ENCODE results near the gene PPP1CA. TPM values are rescaled to one million over a fixed set of nuclear protein-coding genes. Genes with fewer than 3 reads are reported as not detected.

The PPP1CA gene
- total and polyA plus RNA-seq, 2 donors (not counting 1 experiment from before 2014, with no cell fraction given), result 218 to 251 TPM

GRCh38 chr11:67422891-67423290, 21.2 kb upstream of the PPP1CA start:
- Histone ChIP-seq H2AFZ (ENCODE audit: insufficient read depth, low read depth, low read length, poor library complexity, severe bottlenecking) (no peak overlapping the region), H3K9ac (ENCODE audit: low read length) (no peak overlapping the region), H3K4me1 (ENCODE audit: control insufficient read depth in 2 of 2, insufficient read depth in 2 of 2, low read length in 2 of 2) (peaks cover 33 to 41% of the 10 kb centered on the region in 2 donors), H3K27me3 (replicated peaks in 1 of 4; ENCODE audit: control extremely low read depth in 1 of 4, control insufficient read depth in 3 of 4, insufficient read depth in 4 of 4, low read length in 3 of 4) (no peaks in the 10 kb centered on the region), H3K9me3 (ENCODE audit: control extremely low read depth in 1 of 3, control insufficient read depth in 2 of 3, insufficient read depth in 1 of 3, low read length in 2 of 3) (no peaks in the 10 kb centered on the region), H3K79me2 (ENCODE audit: control insufficient read depth, insufficient read depth, low read length) (peaks cover 30% of the 10 kb centered on the region), H3K27ac (ENCODE audit: low read length in 2 of 2) (no peak overlapping the region), H3K36me3 (replicated peaks in 1 of 2; ENCODE audit: control extremely low read depth in 1 of 2, control insufficient read depth in 1 of 2, extremely low read depth in 1 of 2, insufficient read depth in 2 of 2, low read length in 1 of 2) (no peaks in the 10 kb centered on the region), H3K4me3 (ENCODE audit: control extremely low read depth in 1 of 5, extremely low read depth in 1 of 5, insufficient read depth in 1 of 5, low read depth in 2 of 5, low read length in 4 of 5) (no peak overlapping the region), H3K4me2 (replicated peaks; ENCODE audit: low read depth, low read length, poor library complexity, severe bottlenecking) (no peak overlapping the region), H4K20me1 (ENCODE audit: control insufficient read depth, insufficient read depth, low read length, poor library complexity, severe bottlenecking) (no peaks in the 10 kb centered on the region)
- Mint-ChIP-seq H3K27ac (no peak overlapping the region), H3K9me3 (ENCODE audit: insufficient read depth) (no peaks in the 10 kb centered on the region), H3K27me3 (no peaks in the 10 kb centered on the region), H3K4me3 (peak overlapping the region; percentile 55), H3K4me1 (peaks cover 35% of the 10 kb centered on the region)
- DNase-seq, result no peak
- POLR2A ChIA-PET, result interaction anchor here (1.1 to 10.7 kb wide), 2 partner anchors 15 to 20 kb away, joined by 3 to 195 read pairs; partner anchors contain the start of genes PPP1CA, PTPRCAP and TBC1D10C
- intact Hi-C loops (cut with micrococcal nuclease), result no loop called here
- TF ChIP-seq CTCF (IDR thresholded peaks at IDR 0.05) (no peak), EZH2 (IDR thresholded peaks at IDR 0.05; ENCODE audit: borderline replicate concordance, insufficient read depth, low read depth, low read length, poor library complexity, severe bottlenecking) (no peak)
- CTCF ChIA-PET, result interaction anchor here (1.2 to 10.4 kb wide), 3 partner anchors 11 to 20 kb away, joined by 3 to 121 read pairs (median 5); partner anchors contain the start of genes PPP1CA, PTPRCAP and TBC1D10C
- no peak for ATAC-seq (ENCODE audit: low read depth)
- 86% methylated on average over 6 of the region's 6 CpGs for WGBS (ENCODE audit: insufficient coverage)

DNA sequence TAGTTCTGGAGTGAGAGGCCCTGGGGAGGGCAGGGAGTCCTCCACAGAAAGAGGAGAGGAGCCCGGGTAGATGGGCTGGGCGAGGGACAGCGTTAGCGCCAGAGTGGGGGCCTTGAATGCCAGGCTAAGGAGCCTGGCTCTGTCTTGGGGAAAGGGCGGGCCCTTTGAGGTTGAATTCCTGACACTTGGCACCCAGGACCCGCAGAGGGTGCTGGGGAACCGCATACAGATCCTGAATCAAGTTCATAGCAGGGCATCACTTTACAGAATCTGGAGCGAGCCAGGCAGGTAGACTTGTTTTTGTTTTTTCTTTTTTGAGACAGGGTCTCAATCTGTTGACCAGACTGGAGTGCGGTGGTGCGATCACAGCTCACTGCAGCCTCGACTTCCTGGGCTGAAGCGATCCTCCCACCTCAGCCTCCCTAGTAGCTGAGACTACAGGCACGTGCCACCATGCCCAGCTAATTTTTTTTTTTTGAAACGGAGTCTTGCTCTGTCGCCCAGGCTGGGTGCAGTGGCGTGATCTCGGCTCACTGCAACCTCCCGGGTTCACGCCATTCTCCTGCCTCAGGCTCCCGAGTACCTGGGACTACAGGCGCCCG, 19.9 kb upstream of the PPP1CA start:
- CTCF ChIA-PET, result interaction anchor here (0.9 to 10.4 kb wide), 7 partner anchors 13 to 47 kb away, joined by 3 to 121 read pairs (median 5); partner anchors contain the start of genes PPP1CA, PTPRCAP, RAD9A and TBC1D10C
- no peaks in the 10 kb centered on the region for H3K27me3 ChIP-seq (replicated peaks in 1 of 4; ENCODE audit: control extremely low read depth in 1 of 4, control insufficient read depth in 3 of 4, insufficient read depth in 4 of 4, low read length in 3 of 4)
- Mint-ChIP-seq H3K27ac (peak overlapping the region; percentile 91), H3K9me3 (ENCODE audit: insufficient read depth) (no peaks in the 10 kb centered on the region), H3K4me3 (peak overlapping the region; percentile 83), H3K4me1 (peaks cover 43% of the 10 kb centered on the region), H3K27me3 (no peaks in the 10 kb centered on the region)
- H3K9me3 ChIP-seq (ENCODE audit: control extremely low read depth in 1 of 3, control insufficient read depth in 2 of 3, insufficient read depth in 1 of 3, low read length in 2 of 3), result no peaks in the 10 kb centered on the region
- H3K27ac ChIP-seq (ENCODE audit: low read length in 2 of 2), result peak overlapping the region in 1 of 2 donors; percentile 2
- DNase-seq (no peak), ATAC-seq (ENCODE audit: low read depth) (no peak)
- 65% methylated on average over 12 of the region's 22 CpGs for WGBS (ENCODE audit: insufficient coverage)
- peaks cover 42 to 47% of the 10 kb centered on the region in 2 donors for H3K4me1 ChIP-seq (ENCODE audit: control insufficient read depth in 2 of 2, insufficient read depth in 2 of 2, low read length in 2 of 2)
- H2AFZ ChIP-seq (ENCODE audit: insufficient read depth, low read depth, low read length, poor library complexity, severe bottlenecking), result no peak overlapping the region
- peak overlapping the region; percentile 95 for H3K4me2 ChIP-seq (replicated peaks; ENCODE audit: low read depth, low read length, poor library complexity, severe bottlenecking)
- TF ChIP-seq CTCF (IDR thresholded peaks at IDR 0.05) (no peak), EZH2 (IDR thresholded peaks at IDR 0.05; ENCODE audit: borderline replicate concordance, insufficient read depth, low read depth, low read length, poor library complexity, severe bottlenecking) (no peak)
- H3K9ac ChIP-seq (ENCODE audit: low read length), result no peak overlapping the region
- peak overlapping the region in 1 of 5 experiments; percentile 4 for H3K4me3 ChIP-seq (ENCODE audit: control extremely low read depth in 1 of 5, extremely low read depth in 1 of 5, insufficient read depth in 1 of 5, low read depth in 2 of 5, low read length in 4 of 5)
- intact Hi-C loops (cut with micrococcal nuclease), result loop anchor here (1.0 to 2.0 kb wide), 4 partner anchors 15 to 48 kb away; partner anchors contain the start of genes PTPRCAP and TMEM134
- POLR2A ChIA-PET, result interaction anchor here (1.2 to 10.7 kb wide), 10 partner anchors 10 to 47 kb away, joined by 4 to 195 read pairs (median 33); partner anchors contain the start of genes PPP1CA, PTPRCAP, RAD9A and RPS6KB2
- no peaks in the 10 kb centered on the region for H3K36me3 ChIP-seq (replicated peaks in 1 of 2; ENCODE audit: control extremely low read depth in 1 of 2, control insufficient read depth in 1 of 2, extremely low read depth in 1 of 2, insufficient read depth in 2 of 2, low read length in 1 of 2)
- H4K20me1 ChIP-seq (ENCODE audit: control insufficient read depth, insufficient read depth, low read length, poor library complexity, severe bottlenecking), result no peaks in the 10 kb centered on the region
- peaks cover 23% of the 10 kb centered on the region for H3K79me2 ChIP-seq (ENCODE audit: control insufficient read depth, insufficient read depth, low read length)

All from B cell (primary cell).